H1 (cell line): Measurements from ENCODE around the gene GOLGA8S. TPM values are rescaled to one million over a fixed set of nuclear protein-coding genes. Genes with fewer than 3 reads are reported as not detected.

Experiments used
- CTCF ChIA-PET: fragments of 300-600 bp; sonication (Branson Sonifier 250); formaldehyde crosslinking; loops from one replicate; lab custom pipeline; 2021; ENCODE audit not compliant: partially characterized antibody; lab: Charles Lee
- POLR2A ChIA-PET: fragments of 300-600 bp; sonication (Branson Sonifier 250); formaldehyde crosslinking; loops from one replicate; lab custom pipeline; 2021; ENCODE audit warnings: inconsistent platforms; ENCODE audit not compliant: partially characterized antibody; lab: Charles Lee
- DNase-seq, 2 experiments: peaks; one replicate each; pipeline versions ENCODE4 v3.0.0 to v3.0.0-alpha.2; 2010 to 2022; ENCODE audit warnings: low spot score in 2 of 2, low read depth in 1 of 2, mixed read lengths in 1 of 2
- FAIRE-seq: peaks from 2 replicates; lab custom pipeline; 2011; peaks lifted over from hg19 to GRCh38; lab: Jason Lieb, UNC
- H2AFZ ChIP-seq: 2 replicates; pipeline ENCODE4 v1.8.1; 2012; ENCODE audit warnings: low read length, inconsistent platforms
- H2AK5ac ChIP-seq: 2 replicates; pipeline ENCODE4 v1.6.1; 2013; ENCODE audit warnings: low read depth, low read length
- H2BK120ac ChIP-seq: replicated peaks from 2 replicates; pipeline ENCODE3; 2013; ENCODE audit warnings: low read depth, low read length, inconsistent platforms
- H2BK12ac ChIP-seq: 2 replicates; pipeline ENCODE4 v1.6.1; 2013; ENCODE audit warnings: low read depth, low read length
- H2BK15ac ChIP-seq: 2 replicates; pipeline ENCODE4 v1.6.1; 2013; ENCODE audit warnings: low read length
- H2BK20ac ChIP-seq: 2 replicates; pipeline ENCODE4 v1.6.1; 2013; ENCODE audit warnings: low read length
- H2BK5ac ChIP-seq: 2 replicates; pipeline ENCODE4 v1.6.1; 2013; ENCODE audit warnings: low read depth, low read length
- H3K14ac ChIP-seq: 2 replicates; pipeline ENCODE4 v1.6.1; 2013; ENCODE audit warnings: inconsistent platforms; ENCODE audit not compliant: insufficient read length
- H3K18ac ChIP-seq: 2 replicates; pipeline ENCODE4 v1.6.1; 2013; ENCODE audit warnings: low read length; ENCODE audit errors: extremely low read depth
- H3K23ac ChIP-seq: 2 replicates; pipeline ENCODE4 v1.6.1; 2013; ENCODE audit warnings: inconsistent platforms; ENCODE audit not compliant: insufficient read length
- H3K23me2 ChIP-seq: 2 replicates; pipeline ENCODE4 v1.6.1; 2013; ENCODE audit warnings: low read depth, low read length
- H3K27ac ChIP-seq: 2 replicates; pipeline ENCODE4 v1.6.1; 2011; ENCODE audit warnings: low read depth, low read length, inconsistent platforms
- H3K27me3 ChIP-seq, 4 experiments: replicated peaks in 1 of 4; 1 replicate in 1 of 4; 2 replicates in 3 of 4; pipeline versions ENCODE4 v1.6.1 to v1.8.1; 2011 to 2013; ENCODE audit warnings: low read length in 3 of 4, mild to moderate bottlenecking in 3 of 4, inconsistent platforms in 2 of 4, mixed read lengths in 2 of 4, moderate library complexity in 1 of 4; ENCODE audit not compliant: control insufficient read depth in 3 of 4, insufficient read depth in 3 of 4; ENCODE audit errors: extremely low read depth in 1 of 4
- H3K36me3 ChIP-seq, 4 experiments: 2 replicates each; pipeline versions ENCODE4 v1.6.1 to v1.8.1; 2011 to 2013; ENCODE audit warnings: mild to moderate bottlenecking in 4 of 4, low read length in 3 of 4, moderate library complexity in 2 of 4, control low read depth in 1 of 4, inconsistent platforms in 1 of 4; ENCODE audit not compliant: insufficient read depth in 4 of 4, control insufficient read depth in 2 of 4
- H3K4ac ChIP-seq: replicated peaks from 2 replicates; pipeline ENCODE3; 2013; ENCODE audit warnings: low read length, low read depth, mixed read lengths, inconsistent platforms; ENCODE audit not compliant: insufficient read length
- H3K4me1 ChIP-seq, 4 experiments: replicated peaks in 1 of 4; 1 replicate in 1 of 4; 2 replicates in 3 of 4; pipeline versions ENCODE4 v1.6.1 to v1.8.1; 2011 to 2013; ENCODE audit warnings: low read length in 3 of 4, inconsistent platforms in 2 of 4, mixed read lengths in 1 of 4; ENCODE audit not compliant: insufficient read depth in 4 of 4, control insufficient read depth in 3 of 4
- H3K4me2 ChIP-seq, 2 experiments: 2 replicates each; pipeline versions ENCODE4 v1.6.1 to v1.8.1; 2011 to 2013; ENCODE audit warnings: low read depth in 2 of 2, low read length in 2 of 2, control low read depth in 1 of 2, inconsistent platforms in 1 of 2, mild to moderate bottlenecking in 1 of 2; ENCODE audit not compliant: insufficient read depth in 1 of 2
- H3K4me3 ChIP-seq, 4 experiments: fragments of 200-600, 300-600 bp in 1 of 4; sonication (generic), shearing (Covaris generic), sonication (Bioruptor Twin) in 1 of 4; 2 replicates each; pipeline versions ENCODE4 v1.5.1 to v1.8.1; 2011 to 2016; ENCODE audit warnings: low read length in 4 of 4, low read depth in 3 of 4, control low read depth in 2 of 4, inconsistent platforms in 2 of 4, mild to moderate bottlenecking in 2 of 4, mixed read lengths in 1 of 4, moderate library complexity in 1 of 4; ENCODE audit not compliant: insufficient read depth in 2 of 4; ENCODE audit errors: extremely low read depth in 1 of 4
- H3K56ac ChIP-seq: replicated peaks from 2 replicates; pipeline ENCODE3; 2013; ENCODE audit warnings: low read depth, mild to moderate bottlenecking, mixed read lengths, low read length, inconsistent platforms; ENCODE audit not compliant: insufficient read length
- H3K79me1 ChIP-seq: 2 replicates; pipeline ENCODE4 v1.6.1; 2013; ENCODE audit warnings: low read depth, low read length, control low read depth
- H3K79me2 ChIP-seq, 2 experiments: 2 replicates each; pipeline versions ENCODE4 v1.6.1 to v1.8.1; 2012 to 2013; ENCODE audit warnings: low read length in 2 of 2, mild to moderate bottlenecking in 2 of 2, inconsistent platforms in 1 of 2; ENCODE audit not compliant: insufficient read depth in 2 of 2, control insufficient read depth in 1 of 2
- H3K9ac ChIP-seq, 4 experiments: replicated peaks in 1 of 4; 1 replicate in 1 of 4; 2 replicates in 3 of 4; pipeline versions ENCODE4 v1.6.1 to v1.8.1; 2011 to 2013; ENCODE audit warnings: low read depth in 3 of 4, low read length in 3 of 4, control low read depth in 2 of 4, mild to moderate bottlenecking in 2 of 4, moderate library complexity in 2 of 4, inconsistent platforms in 1 of 4; ENCODE audit errors: extremely low read depth in 1 of 4
- H3K9me3 ChIP-seq, 2 experiments: 2 replicates each; pipeline versions ENCODE4 v1.6.1 to v1.8.1; 2012 to 2013; ENCODE audit warnings: mild to moderate bottlenecking in 2 of 2, moderate library complexity in 2 of 2, control low read depth in 1 of 2, inconsistent platforms in 1 of 2, low read depth in 1 of 2, low read length in 1 of 2, mixed read lengths in 1 of 2; ENCODE audit not compliant: insufficient read depth in 2 of 2
- H4K20me1 ChIP-seq, 2 experiments: replicated peaks in 1 of 2; 2 replicates each; pipeline versions ENCODE3 to v1.8.1; 2011 to 2013; ENCODE audit warnings: inconsistent platforms in 2 of 2, low read length in 2 of 2, mild to moderate bottlenecking in 1 of 2; ENCODE audit not compliant: insufficient read depth in 2 of 2, control insufficient read depth in 1 of 2
- H4K5ac ChIP-seq: 2 replicates; pipeline ENCODE4 v1.6.1; 2013; ENCODE audit warnings: low read length, low read depth, mixed read lengths, inconsistent platforms; ENCODE audit not compliant: insufficient read length
- H4K8ac ChIP-seq: 2 replicates; pipeline ENCODE4 v1.8.0; 2013; ENCODE audit warnings: mild to moderate bottlenecking, moderate library complexity, low read length, inconsistent platforms; ENCODE audit not compliant: insufficient read depth; ENCODE audit errors: extremely low read depth
- H4K91ac ChIP-seq: replicated peaks from 2 replicates; pipeline ENCODE3; 2013; ENCODE audit warnings: low read length, mixed read lengths, inconsistent platforms; ENCODE audit not compliant: insufficient read length
- BCL11A ChIP-seq, 2 experiments: IDR thresholded peaks; one replicate each; pipeline ENCODE4 v1.6.1; 2011; ENCODE audit warnings: low read depth in 2 of 2, low read length in 2 of 2, mild to moderate bottlenecking in 2 of 2
- BRCA1 ChIP-seq: IDR thresholded peaks from 2 replicates; pipeline ENCODE4 v1.6.1; 2012; ENCODE audit warnings: low read depth, low read length, improper control_type of control experiment
- CBX8 ChIP-seq: fragments of 300-800, 300-1000 bp; sonication (generic); IDR thresholded peaks from 2 replicates; pipeline ENCODE4 v1.7.1; 2016; ENCODE audit warnings: low read depth, low read length, borderline replicate concordance
- CHD1 ChIP-seq: IDR thresholded peaks from 2 replicates; pipeline ENCODE4 v1.6.1; 2012; ENCODE audit warnings: low read depth, low read length, improper control_type of control experiment
- CREB1 ChIP-seq: IDR thresholded peaks from 2 replicates; pipeline ENCODE4 v1.6.1; 2012; ENCODE audit warnings: inconsistent platforms
- CTBP2 ChIP-seq: IDR thresholded peaks from 2 replicates; pipeline ENCODE4 v1.7.0; 2011; ENCODE audit warnings: borderline replicate concordance, mild to moderate bottlenecking, moderate library complexity, mixed read lengths, low read length; ENCODE audit not compliant: insufficient read depth, insufficient read length
- EGR1 ChIP-seq: IDR thresholded peaks from 2 replicates; pipeline ENCODE4 v1.6.1; 2011; ENCODE audit warnings: low read depth, low read length, borderline replicate concordance
- MAX ChIP-seq: IDR thresholded peaks from 2 replicates; pipeline ENCODE4 v1.6.1; 2012; ENCODE audit warnings: inconsistent platforms
- POLR2A ChIP-seq, 2 experiments: IDR thresholded peaks; 1 replicate in 1 of 2; 2 replicates in 1 of 2; pipeline ENCODE4 v1.6.1; 2011; ENCODE audit warnings: low read depth in 2 of 2, low read length in 2 of 2, mild to moderate bottlenecking in 2 of 2; ENCODE audit errors: control extremely low read depth in 1 of 2
- RAD21 ChIP-seq, 2 experiments: IDR thresholded peaks in 1 of 2; conservative IDR thresholded peaks in 1 of 2; 2 replicates each; pipeline ENCODE4 v1.6.1; 2011; ENCODE audit warnings: low read depth in 2 of 2, low read length in 2 of 2, improper control_type of control experiment in 1 of 2, inconsistent platforms in 1 of 2, mild to moderate bottlenecking in 1 of 2, moderate library complexity in 1 of 2
- RBBP5 ChIP-seq: IDR thresholded peaks from 2 replicates; pipeline ENCODE4 v1.7.1; 2012; ENCODE audit warnings: low read depth, mild to moderate bottlenecking, inconsistent platforms, low read length, moderate library complexity, borderline replicate concordance
- SIRT6 ChIP-seq: IDR thresholded peaks from one replicate; pipeline ENCODE4 v1.7.1; 2012; ENCODE audit warnings: low read length, inconsistent platforms
- WGBS, 2 experiments: shearing (Covaris generic) in 1 of 2; methylation state at CpG; one replicate each; pipeline versions ENCODE4 v1.1.6 to v1.1.7; 2013 to 2015; ENCODE audit warnings: low lambda C conversion rate in 2 of 2, mixed read lengths in 2 of 2, inconsistent platforms in 1 of 2, low coverage in 1 of 2, missing lambda C conversion rate in 1 of 2; ENCODE audit not compliant: insufficient replicate concordance in 2 of 2, insufficient coverage in 1 of 2, insufficient read length in 1 of 2; ENCODE audit errors: extremely low coverage in 1 of 2, missing lambda C conversion rate in 1 of 2; 5-methylcytosine and 5-hydroxymethylcytosine counted together
- polyA plus RNA-seq, 7 experiments: library from polyadenylated mRNA; depleted of rRNA in 3 of 7; stranded (reverse) in 5 of 7; unstranded in 2 of 7; fragments of >200 nt in 5 of 7; fragments of 200-250 nt in 2 of 7; gene quantifications; 1 replicate in 5 of 7; 2 replicates in 1 of 7; 4 replicates in 1 of 7; pipeline versions ENCODE4 v1.2.1 to v1.2.3, GENCODE V29; 2011 to 2013; ENCODE audit warnings: missing spikeins in 2 of 7, mixed read lengths in 2 of 7
- total RNA-seq: library from RNA; stranded (reverse); fragmentation: NEBNext Ultra II Directional; extraction: Animal tissue kit (Norgen Biotek cat#: 25700); gene quantifications from 2 replicates; pipeline ENCODE4 v1.2.1, GENCODE V29; 2021

GOLGA8S gene
- total and polyA plus RNA-seq, 2 of the 8 experiments (the other 6 are each of a cell fraction or from before 2014, with no cell fraction given): 0.05 to 0.17 TPM

GRCh38 chr15:23370578-23370977, 16.0 kb downstream of the GOLGA8S start:
- WGBS, 2 experiments: 100% methylated on average over 2 of the region's 2 CpGs; no CpG with 5 or more reads in 1 of the 2 experiments
- Histone ChIP-seq H3K9me3 (peaks cover 0 to 21% of the 10 kb centered on the region in 2 experiments; a peak in 1 of 4 replicates), H2BK20ac (no peak overlapping the region), H3K9ac (no peak overlapping the region), H4K8ac (no peak overlapping the region), H3K23ac (no peak overlapping the region), H3K36me3 (no peaks in the 10 kb centered on the region), H4K91ac (no peak overlapping the region), H2BK15ac (no peak overlapping the region), H3K79me1 (no peaks in the 10 kb centered on the region), H2BK120ac (no peak overlapping the region)
- DNase-seq: no peak
- no peak for TF ChIP-seq RAD21 (IDR thresholded peaks at IDR 0.05 in 1 of 2, conservative IDR thresholded peaks at IDR 0.05 in 1 of 2; ENCODE audit: low read depth in 2 of 2, low read length in 2 of 2)
- no peak for TF ChIP-seq POLR2A (IDR thresholded peaks at IDR 0.05; ENCODE audit: control extremely low read depth in 1 of 2, low read depth in 2 of 2, low read length in 2 of 2)
- no peak for TF ChIP-seq MAX
- no peak for TF ChIP-seq EGR1
- TF ChIP-seq SIRT6: no peak
- no peak for TF ChIP-seq CREB1
- no peak for TF ChIP-seq CBX8
- no peak for TF ChIP-seq RBBP5
- no peak for TF ChIP-seq CTBP2
- no peak for TF ChIP-seq CHD1
- TF ChIP-seq BRCA1: no peak
- TF ChIP-seq BCL11A (IDR thresholded peaks at IDR 0.05; ENCODE audit: low read depth in 2 of 2, low read length in 2 of 2): no peak
- TF ChIP-seq, all 59 proteins: peak for 0
- CTCF ChIA-PET: no interaction called here
- POLR2A ChIA-PET: no interaction called here
- H3K4me2 ChIP-seq: no peak overlapping the region
- H3K56ac ChIP-seq: no peak overlapping the region
- no peak overlapping the region for H2BK5ac ChIP-seq
- no peak for FAIRE-seq
- no peak overlapping the region for H3K14ac ChIP-seq
- H4K5ac ChIP-seq: no peak overlapping the region
- H4K20me1 ChIP-seq: no peaks in the 10 kb centered on the region
- H3K4me1 ChIP-seq: no peaks in the 10 kb centered on the region; a peak in 1 of 7 replicates
- no peak overlapping the region for H2AFZ ChIP-seq
- no peak overlapping the region for H3K18ac ChIP-seq
- H3K27me3 ChIP-seq: no peaks in the 10 kb centered on the region
- H3K4ac ChIP-seq: no peak overlapping the region
- H3K27ac ChIP-seq: no peak overlapping the region
- H3K79me2 ChIP-seq: no peaks in the 10 kb centered on the region
- H2BK12ac ChIP-seq: no peak overlapping the region
- no peak overlapping the region for H2AK5ac ChIP-seq
- H3K23me2 ChIP-seq: no peaks in the 10 kb centered on the region
- H3K4me3 ChIP-seq: no peak overlapping the region
